ENCODE measurements around the gene EIF4G3. TPM values are rescaled to one million over a fixed set of nuclear protein-coding genes. Genes with fewer than 3 reads are reported as not detected.

Gene EIF4G3
- polyA plus RNA-seq, 1 donor from 2014 or later, result 13.1 TPM

DNA sequence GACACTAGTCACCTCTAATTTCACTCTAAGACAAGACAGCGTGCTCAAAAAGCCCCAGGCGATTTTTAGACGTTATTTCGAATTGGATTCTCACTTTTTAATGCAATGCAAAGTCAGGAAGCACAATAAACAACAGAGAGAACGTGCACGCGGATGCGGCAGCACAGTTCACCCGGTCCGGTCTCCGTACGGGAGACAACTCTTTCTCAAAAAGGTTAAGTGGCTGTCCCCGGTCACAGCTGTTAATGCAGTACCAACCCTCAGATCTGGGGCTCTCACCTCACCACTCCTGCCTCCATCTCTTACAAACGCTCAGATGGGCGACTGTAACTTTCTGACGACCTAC lies 390.8 kb downstream of the EIF4G3 start:
- H3K27me3 Mint-ChIP-seq, result no peaks in the 10 kb centered on the region
- H3K9me3 Mint-ChIP-seq, result no peaks in the 10 kb centered on the region
- H3K4me3 Mint-ChIP-seq, result peak overlapping the region; percentile 95 to 100 (median 98)
- peaks cover 2% of the 10 kb centered on the region for H3K36me3 Mint-ChIP-seq
- H3K27ac Mint-ChIP-seq, result peak overlapping the region; percentile 94 to 98 (median 97)
- peaks cover 24 to 35% (median 28%) of the 10 kb centered on the region in 3 donors for H3K4me1 Mint-ChIP-seq

DNA sequence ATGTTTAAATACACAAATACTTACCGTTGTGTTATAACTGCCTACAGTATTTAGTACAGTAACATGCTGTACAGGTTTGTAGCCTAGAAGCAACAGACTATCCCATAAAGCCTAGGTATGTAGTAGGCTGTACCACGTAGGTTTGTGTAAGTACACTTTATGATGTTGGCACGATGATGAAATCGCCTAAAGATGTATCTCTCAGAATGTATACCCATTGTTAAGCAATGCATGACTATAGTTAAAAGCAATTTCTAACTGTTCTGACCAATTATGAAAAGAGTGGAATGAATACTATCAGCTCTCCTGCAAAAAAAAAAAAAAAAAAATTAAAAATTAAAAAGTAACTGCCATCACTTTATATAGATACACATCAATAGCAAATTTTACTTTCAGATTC lies 401.0 kb downstream of the EIF4G3 start:
- Mint-ChIP-seq H3K27ac (no peak overlapping the region), H3K36me3 (no peaks in the 10 kb centered on the region), H3K9me3 (no peaks in the 10 kb centered on the region), H3K27me3 (no peaks in the 10 kb centered on the region), H3K4me1 (peaks cover 7 to 10% (median 8%) of the 10 kb centered on the region in 3 donors), H3K4me3 (no peak overlapping the region)

DNA sequence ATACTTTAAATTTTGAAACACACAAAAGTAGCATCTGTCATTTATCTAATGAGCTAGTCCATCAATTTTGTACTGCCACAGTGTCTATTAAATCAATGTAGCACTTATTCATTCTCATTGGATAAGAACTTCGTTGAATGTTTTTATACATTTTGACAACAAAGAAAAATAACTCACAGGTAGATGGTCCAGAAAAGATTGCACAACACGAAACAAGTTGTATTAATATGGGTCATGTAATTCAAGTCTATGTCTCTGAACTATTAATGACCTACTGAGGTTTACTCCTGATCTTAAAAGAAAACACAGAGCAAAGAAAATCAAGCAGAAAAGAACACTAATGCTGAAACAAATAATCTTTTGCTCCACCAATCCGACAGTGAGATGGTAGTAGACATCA lies 404.9 kb downstream of the EIF4G3 start:
- Mint-ChIP-seq H3K36me3 (no peaks in the 10 kb centered on the region), H3K4me1 (peaks cover 0 to 3% (median 1%) of the 10 kb centered on the region in 3 donors), H3K27ac (peak overlapping the region in 1 of 3 donors; percentile 87), H3K27me3 (no peaks in the 10 kb centered on the region), H3K4me3 (no peak overlapping the region), H3K9me3 (no peaks in the 10 kb centered on the region)

DNA sequence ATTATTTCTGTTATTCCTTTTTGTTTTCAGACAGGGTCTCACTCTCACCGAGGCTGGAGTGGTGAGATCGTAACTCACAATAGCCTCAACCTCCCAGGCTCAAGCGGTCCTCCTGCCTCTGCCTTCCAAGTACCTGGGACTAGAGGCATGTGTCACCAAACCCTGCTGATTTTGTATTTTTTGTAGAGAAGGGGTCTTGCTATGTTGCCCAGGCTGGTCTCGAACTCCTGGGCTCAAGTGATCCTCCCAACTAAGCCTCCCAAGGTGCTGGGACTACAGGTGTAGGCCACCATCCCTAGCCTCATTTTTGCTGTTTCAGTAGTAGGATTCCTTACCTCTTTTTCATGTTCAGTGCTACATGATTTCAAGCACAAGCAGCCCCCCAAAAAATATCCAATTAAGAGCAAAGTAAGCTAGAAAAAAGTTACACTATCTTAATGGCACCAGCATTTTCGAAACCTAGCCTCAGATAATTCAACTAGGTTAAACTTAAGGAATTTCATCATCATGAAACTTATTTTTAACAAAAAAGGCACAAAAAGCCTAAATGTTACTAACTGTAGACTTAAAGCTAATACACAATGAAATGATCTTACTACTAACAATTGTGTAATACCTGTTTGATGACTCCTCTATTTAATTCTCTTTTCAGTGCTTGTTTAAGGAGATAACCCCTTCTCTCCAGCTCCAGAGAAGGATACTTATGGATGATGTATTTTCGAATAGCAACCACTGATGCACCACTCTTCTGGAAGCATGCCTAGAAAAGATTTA lies 406.2 kb downstream of the EIF4G3 start:
- Mint-ChIP-seq H3K4me3 (peak overlapping the region in 1 of 4 donors; percentile 63), H3K9me3 (no peaks in the 10 kb centered on the region), H3K27ac (no peak overlapping the region), H3K36me3 (no peaks in the 10 kb centered on the region), H3K27me3 (no peaks in the 10 kb centered on the region), H3K4me1 (peaks cover 0 to 1% (median 0%) of the 10 kb centered on the region in 3 donors)

DNA sequence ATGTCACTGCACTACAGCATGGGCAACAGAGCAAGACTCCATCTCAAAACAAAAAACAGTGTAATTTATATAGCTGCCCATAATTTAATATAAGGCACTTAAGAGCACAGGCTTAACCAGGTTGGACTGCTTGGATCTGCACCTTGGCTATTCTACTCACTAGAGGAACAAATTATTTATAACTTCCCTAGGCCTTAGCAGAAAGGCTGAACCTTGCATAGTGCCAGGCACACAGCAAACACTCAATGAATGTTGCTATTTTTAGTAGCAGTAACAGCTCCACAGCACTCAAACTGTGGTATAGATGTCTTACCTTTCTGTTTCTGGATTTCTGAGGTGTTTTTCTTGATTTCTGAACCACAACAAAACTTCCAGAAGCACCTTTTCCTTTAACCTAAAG lies 409.4 kb downstream of the EIF4G3 start:
- H3K4me1 Mint-ChIP-seq, result peaks cover 0 to 1% (median 0%) of the 10 kb centered on the region in 3 donors
- H3K27me3 Mint-ChIP-seq, result no peaks in the 10 kb centered on the region

DNA sequence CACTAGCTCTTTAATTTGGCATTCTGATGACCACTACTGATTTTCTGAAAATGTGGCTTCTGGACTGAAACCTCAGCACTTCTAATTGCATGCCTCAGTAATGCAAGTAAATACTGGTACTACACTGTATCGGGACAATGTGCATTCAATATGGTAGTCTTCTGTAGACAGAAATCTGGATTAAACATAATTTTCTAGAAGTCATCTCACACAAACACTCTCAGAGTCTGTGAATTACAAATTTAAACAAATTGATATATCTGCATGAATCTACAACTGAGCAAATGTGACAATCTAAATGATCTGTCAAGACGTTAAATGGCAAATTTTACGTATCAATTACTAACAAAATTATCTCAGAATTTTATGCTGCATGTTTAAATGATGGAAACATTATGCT lies 413.3 kb downstream of the EIF4G3 start:
- H3K27me3 Mint-ChIP-seq, result no peaks in the 10 kb centered on the region
- no peak overlapping the region for H3K4me3 Mint-ChIP-seq
- H3K36me3 Mint-ChIP-seq, result peaks cover 7% of the 10 kb centered on the region
- no peak overlapping the region for H3K27ac Mint-ChIP-seq
- no peaks in the 10 kb centered on the region for H3K4me1 Mint-ChIP-seq
- H3K9me3 Mint-ChIP-seq, result no peaks in the 10 kb centered on the region

More for the DNA sequence above, 409.4 kb downstream of the EIF4G3 start:
- Mint-ChIP-seq H3K9me3 (no peaks in the 10 kb centered on the region), H3K27ac (no peak overlapping the region), H3K36me3 (peaks cover 2% of the 10 kb centered on the region), H3K4me3 (no peak overlapping the region)

DNA sequence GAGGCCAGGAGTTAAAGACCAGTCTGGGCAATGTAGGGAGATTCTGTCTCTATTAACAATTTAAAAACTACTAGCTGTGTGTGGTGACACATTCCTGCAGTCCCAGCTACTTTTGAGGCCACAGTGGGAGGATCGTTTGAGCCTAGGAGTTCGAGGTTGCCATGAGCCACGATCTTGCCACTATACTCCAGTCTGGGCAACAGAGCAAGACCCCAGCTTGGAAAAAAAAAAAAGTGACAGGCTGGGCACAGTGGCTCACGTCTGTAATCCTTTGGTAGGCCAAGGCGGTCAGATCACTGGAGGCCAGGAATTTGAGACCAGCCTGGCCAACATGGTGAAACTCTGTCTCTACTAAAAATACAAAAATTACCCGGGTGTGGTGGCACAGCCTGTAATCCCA lies 416.4 kb downstream of the EIF4G3 start:
- H3K4me3 Mint-ChIP-seq, result no peak overlapping the region
- peaks cover 9% of the 10 kb centered on the region for H3K36me3 Mint-ChIP-seq
- no peaks in the 10 kb centered on the region for H3K9me3 Mint-ChIP-seq
- H3K27ac Mint-ChIP-seq, result no peak overlapping the region
- no peaks in the 10 kb centered on the region for H3K4me1 Mint-ChIP-seq
- no peaks in the 10 kb centered on the region for H3K27me3 Mint-ChIP-seq

Other genes with a start within 250 kb of the EIF4G3 start
- gene ECE1, start 113.6 kb upstream of the EIF4G3 start, polyA plus RNA-seq, result 58.6 TPM